ENCODE data around the gene MIS18A.

Gene MIS18A

DNA sequence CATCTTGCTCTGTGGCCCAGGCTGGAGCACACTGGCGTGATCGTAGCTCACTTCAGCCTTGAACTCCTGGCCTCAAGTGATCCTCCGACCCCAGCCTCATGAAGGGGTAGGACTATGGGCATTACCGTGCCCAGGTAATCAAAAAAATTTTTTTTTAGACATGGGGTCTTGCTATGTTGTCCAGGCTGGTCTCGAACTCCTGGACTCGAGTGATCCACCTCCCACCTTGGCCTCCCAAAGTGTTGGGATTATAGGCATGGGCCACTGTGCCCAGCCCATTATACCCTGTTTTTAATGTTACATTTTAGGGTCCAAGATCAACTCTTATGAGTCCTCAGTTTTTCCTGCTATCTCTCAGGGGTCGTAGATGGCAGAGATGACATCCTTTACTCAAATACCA, 26.1 kb upstream of the MIS18A start:
- DNase-seq (ENCODE audit: low read depth, low spot score) = no peak
- TF ChIP-seq SUZ12 (IDR thresholded peaks at IDR 0.05; ENCODE audit: extremely low read depth, insufficient read depth, insufficient read length) = no peak
- TF ChIP-seq ZNF274 (IDR thresholded peaks at IDR 0.05; ENCODE audit: low read depth, low read length) = no peak
- no peak for TF ChIP-seq YY1 (IDR thresholded peaks at IDR 0.05; ENCODE audit: insufficient read depth, insufficient read length)
- Histone ChIP-seq H3K27me3 (ENCODE audit: insufficient read depth, insufficient read length) (no peaks in the 10 kb centered on the region), H3K36me3 (ENCODE audit: insufficient read depth, insufficient read length, low read length) (peaks cover 46% of the 10 kb centered on the region), H3K4me3 (ENCODE audit: insufficient read length, low read depth) (no peak overlapping the region), H3K4me1 (ENCODE audit: insufficient read depth, insufficient read length) (peaks cover 4% of the 10 kb centered on the region), H3K9me3 (ENCODE audit: insufficient read depth, low read length) (peaks cover 6% of the 10 kb centered on the region; the same call in 1 of the 2 replicates), H3K9ac (ENCODE audit: insufficient read length, low read depth) (no peak overlapping the region)

DNA sequence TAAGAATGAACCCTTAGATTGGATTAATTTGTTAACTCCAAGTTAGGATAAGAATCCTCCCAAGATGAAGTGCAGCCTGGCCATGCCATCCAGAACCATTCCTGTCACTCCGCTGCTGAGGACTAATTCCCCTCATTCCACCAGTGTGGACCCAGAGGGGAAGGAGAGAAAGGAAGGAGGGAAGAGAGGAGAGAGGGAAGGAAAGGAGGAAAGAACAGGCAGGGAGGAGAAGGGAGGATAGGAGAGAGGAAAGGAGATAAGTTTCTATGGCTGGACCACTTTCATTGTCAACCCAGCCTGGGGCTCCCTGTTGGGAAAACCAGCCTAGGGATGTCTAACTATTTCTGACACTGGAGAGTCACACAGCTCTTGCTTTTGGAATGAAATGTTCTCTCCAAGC, 24.5 kb upstream of the MIS18A start:
- Histone ChIP-seq H3K4me3 (ENCODE audit: insufficient read length, low read depth) (no peak overlapping the region), H3K9ac (ENCODE audit: insufficient read length, low read depth) (no peak overlapping the region), H3K27me3 (ENCODE audit: insufficient read depth, insufficient read length) (no peaks in the 10 kb centered on the region), H3K4me1 (ENCODE audit: insufficient read depth, insufficient read length) (peaks cover 4% of the 10 kb centered on the region), H3K36me3 (ENCODE audit: insufficient read depth, insufficient read length, low read length) (peaks cover 42% of the 10 kb centered on the region), H3K9me3 (ENCODE audit: insufficient read depth, low read length) (peaks cover 6% of the 10 kb centered on the region; the same call in 1 of the 2 replicates)
- no peak for DNase-seq (ENCODE audit: low read depth, low spot score)
- no peak for TF ChIP-seq ZNF274 (IDR thresholded peaks at IDR 0.05; ENCODE audit: low read depth, low read length)
- TF ChIP-seq YY1 (IDR thresholded peaks at IDR 0.05; ENCODE audit: insufficient read depth, insufficient read length) = no peak
- TF ChIP-seq SUZ12 (IDR thresholded peaks at IDR 0.05; ENCODE audit: extremely low read depth, insufficient read depth, insufficient read length) = no peak

GRCh38 chr21:32302560-32302959, 23.7 kb upstream of the MIS18A start:
- Histone ChIP-seq H3K4me1 (ENCODE audit: insufficient read depth, insufficient read length) (peaks cover 4% of the 10 kb centered on the region), H3K36me3 (ENCODE audit: insufficient read depth, insufficient read length, low read length) (peaks cover 39% of the 10 kb centered on the region)

DNA sequence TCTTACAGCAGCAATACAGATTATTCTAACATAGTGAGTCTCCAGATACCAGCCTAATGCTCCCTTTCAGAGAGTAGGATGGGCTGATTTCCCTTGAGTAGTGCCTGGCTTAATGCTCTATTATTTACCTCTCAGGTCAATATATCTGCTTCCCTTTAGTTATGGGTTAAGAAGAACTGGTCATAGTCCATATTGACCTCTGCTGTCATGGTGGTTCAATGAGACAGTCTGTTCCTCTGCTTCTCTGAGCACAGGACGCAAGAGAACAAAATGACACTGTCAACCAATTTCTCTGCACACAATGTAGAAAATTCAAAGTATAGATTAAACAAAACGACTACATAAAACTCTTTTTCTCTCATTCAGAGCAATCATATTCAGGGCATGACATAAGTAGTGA, 22.7 kb upstream of the MIS18A start:
- Histone ChIP-seq H3K4me1 (ENCODE audit: insufficient read depth, insufficient read length) (peaks cover 4% of the 10 kb centered on the region), H3K36me3 (ENCODE audit: insufficient read depth, insufficient read length, low read length) (peaks cover 34% of the 10 kb centered on the region), H3K27me3 (ENCODE audit: insufficient read depth, insufficient read length) (no peaks in the 10 kb centered on the region), H3K4me3 (ENCODE audit: insufficient read length, low read depth) (no peak overlapping the region), H3K9me3 (ENCODE audit: insufficient read depth, low read length) (peaks cover 6% of the 10 kb centered on the region; the same call in 1 of the 2 replicates), H3K9ac (ENCODE audit: insufficient read length, low read depth) (no peak overlapping the region)
- TF ChIP-seq ZNF274 (IDR thresholded peaks at IDR 0.05; ENCODE audit: low read depth, low read length) = no peak
- no peak for TF ChIP-seq YY1 (IDR thresholded peaks at IDR 0.05; ENCODE audit: insufficient read depth, insufficient read length)
- TF ChIP-seq SUZ12 (IDR thresholded peaks at IDR 0.05; ENCODE audit: extremely low read depth, insufficient read depth, insufficient read length) = no peak
- DNase-seq (ENCODE audit: low read depth, low spot score) = no peak

More at GRCh38 chr21:32302560-32302959, 23.7 kb upstream of the MIS18A start:
- Histone ChIP-seq H3K9ac (ENCODE audit: insufficient read length, low read depth) (no peak overlapping the region), H3K27me3 (ENCODE audit: insufficient read depth, insufficient read length) (no peaks in the 10 kb centered on the region), H3K9me3 (ENCODE audit: insufficient read depth, low read length) (peaks cover 6% of the 10 kb centered on the region; the same call in 1 of the 2 replicates), H3K4me3 (ENCODE audit: insufficient read length, low read depth) (no peak overlapping the region)
- TF ChIP-seq YY1 (IDR thresholded peaks at IDR 0.05; ENCODE audit: insufficient read depth, insufficient read length) (no peak), ZNF274 (IDR thresholded peaks at IDR 0.05; ENCODE audit: low read depth, low read length) (no peak), SUZ12 (IDR thresholded peaks at IDR 0.05; ENCODE audit: extremely low read depth, insufficient read depth, insufficient read length) (no peak)
- no peak for DNase-seq (ENCODE audit: low read depth, low spot score)

DNA sequence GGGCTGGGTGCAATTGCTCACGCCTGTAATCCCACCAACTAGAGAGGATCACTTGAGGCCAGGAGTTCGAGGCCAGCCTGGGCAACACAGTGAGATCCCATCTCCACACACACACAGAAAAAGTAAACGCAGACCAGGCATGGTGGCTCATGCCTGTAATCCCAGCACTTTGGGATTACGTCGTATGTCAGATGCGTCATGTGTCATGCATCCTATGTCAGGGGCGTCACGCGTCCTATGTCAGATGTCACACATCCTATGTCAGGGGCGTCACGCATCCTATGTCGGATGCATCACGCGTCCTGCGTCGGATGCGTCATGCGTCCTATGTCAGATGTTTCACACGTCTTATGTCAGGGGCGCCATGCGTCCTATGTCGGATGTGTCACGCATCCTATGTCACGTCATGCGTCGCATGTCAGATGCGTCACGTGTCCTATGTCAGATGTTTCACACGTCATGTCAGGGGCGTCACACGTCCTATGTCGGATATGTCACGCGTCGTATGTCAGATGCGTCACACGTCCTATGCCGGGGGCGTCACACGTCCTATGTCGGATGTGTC, 21.4 kb upstream of the MIS18A start:
- DNase-seq (ENCODE audit: low read depth, low spot score) = no peak
- H3K9me3 ChIP-seq (ENCODE audit: insufficient read depth, low read length) = peaks cover 6% of the 10 kb centered on the region; the same call in 1 of the 2 replicates
- peaks cover 32% of the 10 kb centered on the region for H3K36me3 ChIP-seq (ENCODE audit: insufficient read depth, insufficient read length, low read length)
- no peak overlapping the region for H3K4me3 ChIP-seq (ENCODE audit: insufficient read length, low read depth)
- no peaks in the 10 kb centered on the region for H3K4me1 ChIP-seq (ENCODE audit: insufficient read depth, insufficient read length)
- no peaks in the 10 kb centered on the region for H3K27me3 ChIP-seq (ENCODE audit: insufficient read depth, insufficient read length)
- TF ChIP-seq SUZ12 (IDR thresholded peaks at IDR 0.05; ENCODE audit: extremely low read depth, insufficient read depth, insufficient read length) = no peak
- no peak for TF ChIP-seq YY1 (IDR thresholded peaks at IDR 0.05; ENCODE audit: insufficient read depth, insufficient read length)
- no peak for TF ChIP-seq ZNF274 (IDR thresholded peaks at IDR 0.05; ENCODE audit: low read depth, low read length)
- no peak overlapping the region for H3K9ac ChIP-seq (ENCODE audit: insufficient read length, low read depth)

DNA sequence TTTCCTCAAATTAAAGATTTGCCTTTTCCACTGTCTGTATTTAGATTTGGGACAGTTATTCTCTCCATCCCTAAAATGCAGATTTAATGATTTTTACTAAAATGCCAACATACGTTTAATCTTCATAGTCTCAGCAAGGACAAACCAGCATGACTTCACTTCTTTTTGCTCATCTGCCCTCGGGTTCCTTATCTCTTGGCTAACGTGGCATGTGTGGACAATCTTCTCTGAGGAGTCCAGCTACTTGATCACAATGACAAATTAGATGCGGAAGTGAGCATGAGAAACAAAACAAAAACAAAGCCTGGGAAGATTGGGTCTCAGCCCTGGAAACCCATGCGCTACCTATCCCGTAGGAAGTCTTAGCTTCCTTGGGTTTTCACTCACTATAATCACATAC, 20.8 kb upstream of the MIS18A start:
- Histone ChIP-seq H3K4me3 (ENCODE audit: insufficient read length, low read depth) (no peak overlapping the region), H3K9ac (ENCODE audit: insufficient read length, low read depth) (no peak overlapping the region), H3K4me1 (ENCODE audit: insufficient read depth, insufficient read length) (no peaks in the 10 kb centered on the region), H3K9me3 (ENCODE audit: insufficient read depth, low read length) (peaks cover 6% of the 10 kb centered on the region; the same call in 1 of the 2 replicates), H3K36me3 (ENCODE audit: insufficient read depth, insufficient read length, low read length) (peaks cover 32% of the 10 kb centered on the region), H3K27me3 (ENCODE audit: insufficient read depth, insufficient read length) (no peaks in the 10 kb centered on the region)
- TF ChIP-seq ZNF274 (IDR thresholded peaks at IDR 0.05; ENCODE audit: low read depth, low read length) = no peak
- TF ChIP-seq SUZ12 (IDR thresholded peaks at IDR 0.05; ENCODE audit: extremely low read depth, insufficient read depth, insufficient read length) = no peak
- TF ChIP-seq YY1 (IDR thresholded peaks at IDR 0.05; ENCODE audit: insufficient read depth, insufficient read length) = no peak
- no peak for DNase-seq (ENCODE audit: low read depth, low spot score)

GRCh38 chr21:32298658-32299081, 19.8 kb upstream of the MIS18A start, which contains the start of gene MRAP:
Gene MRAP, plus strand, starts transcription at chr21:32298855. Its CDS starts 117 bp downstream, at chr21:32298972.
- no peak for DNase-seq (ENCODE audit: low read depth, low spot score)
- Histone ChIP-seq H3K36me3 (ENCODE audit: insufficient read depth, insufficient read length, low read length) (peaks cover 32% of the 10 kb centered on the region), H3K4me1 (ENCODE audit: insufficient read depth, insufficient read length) (no peaks in the 10 kb centered on the region), H3K9me3 (ENCODE audit: insufficient read depth, low read length) (peaks cover 6% of the 10 kb centered on the region; the same call in 1 of the 2 replicates), H3K27me3 (ENCODE audit: insufficient read depth, insufficient read length) (no peaks in the 10 kb centered on the region), H3K9ac (ENCODE audit: insufficient read length, low read depth) (no peak within 1 kb of the TSS), H3K4me3 (ENCODE audit: insufficient read length, low read depth) (no peak within 1 kb of the TSS)
- TF ChIP-seq SUZ12 (IDR thresholded peaks at IDR 0.05; ENCODE audit: extremely low read depth, insufficient read depth, insufficient read length) (no peak), ZNF274 (IDR thresholded peaks at IDR 0.05; ENCODE audit: low read depth, low read length) (no peak), YY1 (IDR thresholded peaks at IDR 0.05; ENCODE audit: insufficient read depth, insufficient read length) (no peak)

All from NT2/D1 (cell line).